Urinary bladder (tissue), 4 donors: ENCODE data around the gene COL1A2. TPM values are rescaled to one million over a fixed set of nuclear protein-coding genes. Genes with fewer than 3 reads are reported as not detected.

Experiments
- DNase-seq: peaks from one replicate; pipeline ENCODE4 v3.0.0-alpha.2; 2015; ENCODE audit errors: extremely low spot score
- H3K27ac ChIP-seq: one replicate; pipeline ENCODE4 v1.5.1; 2013; ENCODE audit warnings: low read depth, mild to moderate bottlenecking, moderate library complexity
- H3K36me3 ChIP-seq: one replicate; pipeline ENCODE4 v1.6.1; 2013; ENCODE audit warnings: mild to moderate bottlenecking, moderate library complexity; ENCODE audit not compliant: insufficient read depth
- H3K4me1 ChIP-seq: one replicate; pipeline ENCODE4 v1.6.1; 2013; ENCODE audit warnings: mild to moderate bottlenecking, moderate library complexity; ENCODE audit not compliant: insufficient read depth
- H3K4me3 ChIP-seq: one replicate; pipeline ENCODE4 v1.5.1; 2013; ENCODE audit warnings: low read depth, low read length
- WGBS: extraction: QIAGEN DNeasy Blood & Tissue Kit; methylation state at CpG from one replicate; pipeline ENCODE4 v1.1.7; 2013; 5-methylcytosine and 5-hydroxymethylcytosine counted together
- polyA plus RNA-seq: library from polyadenylated mRNA; stranded (reverse); fragments of 200-250 nt; gene quantifications from one replicate; pipeline ENCODE4 v1.2.3, GENCODE V29; 2013
- total RNA-seq: library from RNA; depleted of rRNA; stranded (reverse); fragments of >200 nt; gene quantifications from one replicate; pipeline ENCODE4 v1.2.3, GENCODE V29; 2014
- donor health status: healthy with polysubstance abuse.
- donor health status: healthy.

The COL1A2 gene
- total RNA-seq (11,897 TPM), polyA plus RNA-seq (1,063 TPM)

- Histone ChIP-seq H3K4me3 (peak within 1 kb of the TSS; percentile 49), H3K27ac (peak within 1 kb of the TSS; percentile 96), H3K4me1 (peaks cover 1% of the 10 kb centered on the region), H3K36me3 (no peaks in the 10 kb centered on the region)
- 2% methylated on average over 32 of the region's 32 CpGs for WGBS
- DNase-seq = peak; percentile 84
Observed at GRCh38 chr7:94394437-94395140, at the start of gene COL1A2. Gene COL1A2, plus strand, starts transcription at chr7:94394895. Its CDS starts 137 bp downstream, at chr7:94395032.

DNA sequence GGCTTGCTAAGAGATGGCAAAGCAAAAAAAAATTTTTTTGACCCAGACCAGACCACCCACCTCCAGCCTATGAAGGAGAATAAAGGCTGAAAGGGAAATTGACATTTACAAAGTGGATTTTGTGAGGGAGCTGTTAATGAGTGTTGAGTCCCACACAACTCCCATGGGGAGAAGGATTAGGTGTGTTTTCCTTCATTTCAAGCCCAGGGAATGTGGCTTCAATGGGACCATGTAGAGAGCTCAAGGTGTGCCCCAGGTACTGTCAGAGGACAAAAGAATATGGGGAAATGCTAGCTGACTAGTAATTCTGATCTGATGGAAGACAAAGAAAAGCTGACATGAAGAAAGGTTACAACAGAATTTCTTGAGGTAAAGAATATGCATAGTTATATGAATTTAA, 48.8 kb upstream of the COL1A2 start:
- no peak for DNase-seq
- Histone ChIP-seq H3K36me3 (no peaks in the 10 kb centered on the region), H3K27ac (no peak overlapping the region), H3K4me1 (no peaks in the 10 kb centered on the region), H3K4me3 (no peak overlapping the region)

DNA sequence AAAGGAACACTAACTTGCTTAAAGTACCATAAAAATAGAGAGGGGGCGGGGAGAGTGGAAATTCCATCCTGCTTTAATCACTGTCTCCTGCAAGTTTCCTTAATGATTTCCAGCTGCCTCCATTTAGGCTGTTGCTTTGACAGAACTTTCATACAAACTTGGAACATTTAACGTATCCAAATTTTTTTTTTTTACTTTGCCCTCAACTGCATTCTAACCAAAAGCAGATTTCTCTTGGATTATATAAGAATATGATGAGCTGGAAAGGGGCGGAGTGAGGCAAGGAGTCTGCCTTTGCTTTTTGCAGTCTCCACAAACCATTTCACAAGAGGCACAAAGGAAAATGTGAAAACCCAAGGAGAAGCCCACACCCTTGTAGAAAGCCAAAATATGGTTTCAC, 46.6 kb upstream of the COL1A2 start:
- no peaks in the 10 kb centered on the region for H3K4me1 ChIP-seq
- peak overlapping the region; percentile 5 for H3K27ac ChIP-seq
- WGBS = 16% methylated on average over 3 of the region's 3 CpGs
- no peak overlapping the region for H3K4me3 ChIP-seq
- no peaks in the 10 kb centered on the region for H3K36me3 ChIP-seq
- peak; percentile 76 for DNase-seq

- WGBS = 66% methylated on average over 1 of the region's 1 CpG
- H3K36me3 ChIP-seq = no peaks in the 10 kb centered on the region
- H3K4me3 ChIP-seq = no peak overlapping the region
- H3K27ac ChIP-seq = no peak overlapping the region
- H3K4me1 ChIP-seq = no peaks in the 10 kb centered on the region
- no peak for DNase-seq
Observed at GRCh38 chr7:94350734-94351133, 44.0 kb upstream of the COL1A2 start.

DNA sequence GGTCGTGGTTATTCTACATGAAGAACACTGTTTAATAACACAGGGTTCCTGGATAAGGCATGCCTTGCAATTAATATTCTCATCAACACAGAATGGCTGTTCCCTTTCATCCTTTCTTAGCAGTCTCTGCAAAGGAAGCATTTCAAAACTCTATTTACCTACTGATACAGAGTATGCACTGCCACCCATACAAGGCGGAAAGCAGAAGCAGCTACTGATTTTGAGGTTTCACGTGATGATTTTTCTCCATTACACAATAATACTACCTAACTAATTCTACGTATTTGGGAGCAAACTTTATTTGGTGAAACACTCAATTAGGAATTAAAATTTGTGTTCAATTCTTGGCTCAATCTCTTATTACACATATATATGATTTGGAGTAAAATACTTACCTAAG, 43.0 kb upstream of the COL1A2 start:
- no peaks in the 10 kb centered on the region for H3K36me3 ChIP-seq
- no peak overlapping the region for H3K27ac ChIP-seq
- 79% methylated on average over 4 of the region's 4 CpGs for WGBS
- DNase-seq = no peak
- no peaks in the 10 kb centered on the region for H3K4me1 ChIP-seq
- no peak overlapping the region for H3K4me3 ChIP-seq

DNA sequence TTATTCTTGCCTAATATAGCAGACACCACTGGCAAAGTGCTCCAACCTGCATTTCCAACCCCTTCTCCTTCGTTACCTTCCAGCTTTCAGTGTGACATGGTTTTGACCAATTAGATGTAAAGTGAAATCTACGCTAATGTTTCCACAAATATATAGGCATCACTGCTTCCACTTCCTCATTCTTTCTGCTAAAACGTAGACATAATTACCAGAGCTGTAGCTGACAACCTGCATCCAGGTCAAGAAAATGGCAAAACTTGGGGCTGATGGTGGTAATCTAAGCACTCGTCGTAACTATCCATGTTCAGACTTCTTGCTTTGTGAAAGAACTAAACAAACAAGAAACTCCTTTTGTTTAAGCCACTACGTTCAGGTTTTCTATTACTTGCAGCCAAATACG, 41.8 kb upstream of the COL1A2 start:
- no peak overlapping the region for H3K4me3 ChIP-seq
- no peak for DNase-seq
- WGBS = 76% methylated on average over 7 of the region's 7 CpGs
- H3K4me1 ChIP-seq = no peaks in the 10 kb centered on the region
- H3K27ac ChIP-seq = no peak overlapping the region
- H3K36me3 ChIP-seq = no peaks in the 10 kb centered on the region

GRCh38 chr7:94354953-94355352, 39.7 kb upstream of the COL1A2 start:
- Histone ChIP-seq H3K4me3 (no peak overlapping the region), H3K27ac (no peak overlapping the region), H3K4me1 (no peaks in the 10 kb centered on the region), H3K36me3 (no peaks in the 10 kb centered on the region)
- DNase-seq = no peak

DNA sequence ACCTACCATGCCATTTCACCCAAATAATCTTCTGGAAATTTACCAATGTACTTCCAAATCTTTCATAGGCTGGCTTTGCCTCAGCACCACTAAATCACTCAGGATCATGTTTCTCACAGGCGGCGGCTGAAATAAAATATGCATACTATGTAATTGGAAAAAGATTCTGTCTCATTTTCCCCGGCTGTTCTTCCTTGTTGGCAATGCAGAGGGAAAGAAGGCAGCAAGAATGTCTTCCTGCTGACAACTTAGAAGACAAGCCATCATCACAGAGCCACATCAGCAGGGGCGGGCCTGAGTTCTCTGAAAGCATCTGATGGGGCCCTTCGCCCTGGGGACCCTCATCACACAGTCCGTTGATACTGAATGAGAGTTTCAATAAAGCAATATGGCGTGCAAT, 39.2 kb upstream of the COL1A2 start:
- no peak for DNase-seq
- no peak overlapping the region for H3K27ac ChIP-seq
- H3K36me3 ChIP-seq = no peaks in the 10 kb centered on the region
- 41% methylated on average over 7 of the region's 7 CpGs for WGBS
- H3K4me1 ChIP-seq = no peaks in the 10 kb centered on the region
- H3K4me3 ChIP-seq = no peak overlapping the region

- WGBS = 96% methylated on average over 3 of the region's 3 CpGs
- H3K4me3 ChIP-seq = no peak overlapping the region
- DNase-seq = no peak
- H3K4me1 ChIP-seq = no peaks in the 10 kb centered on the region
- no peaks in the 10 kb centered on the region for H3K36me3 ChIP-seq
- no peak overlapping the region for H3K27ac ChIP-seq
Observed at GRCh38 chr7:94357076-94357475, 37.6 kb upstream of the COL1A2 start.

GRCh38 chr7:94360926-94361325, 33.8 kb upstream of the COL1A2 start:
- H3K36me3 ChIP-seq = no peaks in the 10 kb centered on the region

DNA sequence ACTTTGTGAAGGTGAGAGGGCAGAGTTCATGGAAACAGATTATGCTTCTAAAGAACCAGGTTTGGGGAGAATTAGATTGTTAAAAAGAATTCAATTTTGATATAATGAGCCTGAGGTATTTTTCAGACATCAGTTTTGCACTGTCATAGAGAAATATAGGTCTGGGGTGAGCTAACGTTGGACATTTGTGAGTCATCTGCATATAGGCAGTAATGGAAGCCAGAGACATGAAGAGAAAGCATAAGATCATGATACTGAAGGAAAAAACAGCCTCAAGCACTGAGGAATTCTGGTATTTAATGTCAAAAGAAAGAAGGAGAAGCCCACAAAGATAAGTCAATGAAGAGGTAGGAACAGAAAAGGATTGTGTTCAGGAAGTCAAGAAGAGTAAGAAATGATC, 32.4 kb upstream of the COL1A2 start:
- H3K36me3 ChIP-seq = no peaks in the 10 kb centered on the region
- H3K27ac ChIP-seq = no peak overlapping the region
- 89% methylated on average over 1 of the region's 1 CpG for WGBS
- H3K4me1 ChIP-seq = no peaks in the 10 kb centered on the region
- H3K4me3 ChIP-seq = no peak overlapping the region
- no peak for DNase-seq

More at GRCh38 chr7:94360926-94361325, 33.8 kb upstream of the COL1A2 start:
- WGBS = 82% methylated on average over 2 of the region's 2 CpGs
- DNase-seq = no peak
- Histone ChIP-seq H3K4me1 (no peaks in the 10 kb centered on the region), H3K27ac (no peak overlapping the region), H3K4me3 (no peak overlapping the region)

DNA sequence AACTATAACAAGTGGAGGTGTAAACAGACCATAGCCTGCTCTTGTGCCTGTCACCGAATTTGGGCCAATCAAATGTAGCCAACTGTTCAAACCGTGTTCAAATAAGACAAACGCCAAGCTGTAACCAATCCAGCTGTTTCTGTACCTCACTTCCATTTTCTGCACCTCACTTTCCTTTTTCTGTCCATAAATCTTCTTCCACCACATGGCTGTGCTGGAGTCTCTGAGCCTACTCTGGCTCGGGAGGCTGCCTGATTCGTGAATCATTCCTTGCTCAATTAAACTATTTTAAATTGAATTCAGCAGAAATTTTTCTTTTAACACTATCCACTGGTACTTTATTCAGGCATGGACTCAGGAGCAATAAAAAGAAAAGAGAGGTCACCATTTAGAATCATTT, 29.9 kb upstream of the COL1A2 start:
- 73% methylated on average over 5 of the region's 5 CpGs for WGBS
- DNase-seq = no peak
- H3K27ac ChIP-seq = no peak overlapping the region
- no peaks in the 10 kb centered on the region for H3K36me3 ChIP-seq
- H3K4me3 ChIP-seq = no peak overlapping the region
- H3K4me1 ChIP-seq = no peaks in the 10 kb centered on the region

GRCh38 chr7:94366163-94366562, 28.5 kb upstream of the COL1A2 start:
- no peak for DNase-seq
- 99% methylated on average over 3 of the region's 3 CpGs for WGBS
- no peaks in the 10 kb centered on the region for H3K36me3 ChIP-seq
- H3K4me3 ChIP-seq = no peak overlapping the region
- H3K27ac ChIP-seq = no peak overlapping the region
- no peaks in the 10 kb centered on the region for H3K4me1 ChIP-seq

GRCh38 chr7:94366832-94367231, 27.9 kb upstream of the COL1A2 start:
- Histone ChIP-seq H3K36me3 (no peaks in the 10 kb centered on the region), H3K27ac (no peak overlapping the region), H3K4me1 (no peaks in the 10 kb centered on the region), H3K4me3 (no peak overlapping the region)
- DNase-seq = no peak
- 83% methylated on average over 4 of the region's 4 CpGs for WGBS

GRCh38 chr7:94367949-94368348, 26.7 kb upstream of the COL1A2 start:
- WGBS = 45% methylated on average over 2 of the region's 2 CpGs
- Histone ChIP-seq H3K4me1 (no peaks in the 10 kb centered on the region), H3K4me3 (peak overlapping the region; percentile 17)

More at GRCh38 chr7:94367949-94368348, 26.7 kb upstream of the COL1A2 start:
- DNase-seq = no peak
- H3K27ac ChIP-seq = peak overlapping the region; percentile 18
- no peaks in the 10 kb centered on the region for H3K36me3 ChIP-seq
